ENCODE data around the gene FRMD4A. TPM values are rescaled to one million over a fixed set of nuclear protein-coding genes. Genes with fewer than 3 reads are reported as not detected.

FRMD4A gene
- total RNA-seq, 1 experiment from 2014 or later: 19.6 TPM

- Histone ChIP-seq H3K27me3 (ENCODE audit: insufficient read depth, low read length) (no peaks in the 10 kb centered on the region), H3K79me1 (ENCODE audit: insufficient read depth, low read depth, low read length, poor library complexity, severe bottlenecking) (no peaks in the 10 kb centered on the region), H2AFZ (ENCODE audit: low read length) (no peak overlapping the region), H2BK15ac (ENCODE audit: low read depth, low read length) (no peak overlapping the region), H3K4me2 (ENCODE audit: insufficient read depth, insufficient read length, low read length) (no peak overlapping the region), H3K23me2 (ENCODE audit: insufficient read length, low read depth, low read length, poor library complexity, severe bottlenecking) (no peaks in the 10 kb centered on the region), H3K56ac (ENCODE audit: insufficient read length, low read depth, low read length) (no peak overlapping the region), H2BK5ac (ENCODE audit: insufficient read length, low read length) (no peak overlapping the region), H4K20me1 (ENCODE audit: control insufficient read depth, insufficient read depth, insufficient read length) (no peaks in the 10 kb centered on the region), H3K23ac (ENCODE audit: insufficient read length, low read depth, low read length) (no peak overlapping the region), H3K9me3 (ENCODE audit: control insufficient read depth, low read depth, low read length) (no peaks in the 10 kb centered on the region), H2BK12ac (ENCODE audit: insufficient read length, low read depth, low read length) (no peak overlapping the region), H3K4ac (ENCODE audit: low read depth, low read length) (no peak overlapping the region), H3K27ac (ENCODE audit: insufficient read length, low read depth, low read length) (no peak overlapping the region), H3K18ac (ENCODE audit: insufficient read length, low read depth, low read length) (no peak overlapping the region), H2BK20ac (ENCODE audit: low read depth, low read length, poor library complexity, severe bottlenecking) (no peak overlapping the region), H3K79me2 (ENCODE audit: insufficient read depth, low read length) (no peaks in the 10 kb centered on the region), H4K5ac (ENCODE audit: insufficient read length, low read depth, low read length) (no peak overlapping the region), H3K4me1 (ENCODE audit: insufficient read depth, low read length) (no peaks in the 10 kb centered on the region), H2BK120ac (ENCODE audit: low read depth, low read length, poor library complexity, severe bottlenecking) (no peak overlapping the region), H3T11ph (ENCODE audit: low read length) (no peak overlapping the region), H2AK5ac (ENCODE audit: insufficient read length, low read length) (no peak overlapping the region), H3K9ac (ENCODE audit: extremely low read depth, insufficient read length, low read length) (no peak overlapping the region), H4K8ac (replicated peaks; ENCODE audit: insufficient read length, low read depth, low read length) (no peak overlapping the region), H4K91ac (ENCODE audit: insufficient read length, low read depth, low read length) (no peak overlapping the region), H3K14ac (ENCODE audit: insufficient read depth, low read length) (no peak overlapping the region)
- no peak for TF ChIP-seq CTCF (conservative IDR thresholded peaks at IDR 0.05)
- H3K4me3 Mint-ChIP-seq: no peak overlapping the region
- DNase-seq: no peak
- no peaks in the 10 kb centered on the region for H3K27me3 Mint-ChIP-seq (ENCODE audit: low read depth)
- peaks cover 0 to 5% of the 10 kb centered on the region in 2 experiments; a peak in 1 of 5 replicates for H3K9me3 Mint-ChIP-seq
- no peaks in the 10 kb centered on the region for H3K36me3 Mint-ChIP-seq (ENCODE audit: insufficient read depth in 1 of 3, low read depth in 3 of 3)
- no peak overlapping the region for H3K27ac Mint-ChIP-seq
- H3K4me1 Mint-ChIP-seq: peaks cover 0 to 3% of the 10 kb centered on the region in 2 experiments; a peak in 3 of 4 replicates
- no CpG with 5 or more reads among the region's 1 CpG for WGBS (ENCODE audit: extremely low coverage, insufficient read length, low lambda C conversion rate)
These were observed 36.0 kb upstream of the FRMD4A start for GRCh38 chr10:14366760-14367159.

All from H9 (cell line).